ENCODE measurements around the gene ACER2.
"Not testable (repeated sequence)": the region's sequence is repeated elsewhere in the genome, so short reads cannot be mapped to it uniquely, and the experiment has no call there.

Gene ACER2

GRCh38 chr9:19409401-19410194 lies 789 bp downstream of the ACER2 start:
- DNase-seq (ENCODE audit: low read depth in 2 of 2) = no peak

DNA sequence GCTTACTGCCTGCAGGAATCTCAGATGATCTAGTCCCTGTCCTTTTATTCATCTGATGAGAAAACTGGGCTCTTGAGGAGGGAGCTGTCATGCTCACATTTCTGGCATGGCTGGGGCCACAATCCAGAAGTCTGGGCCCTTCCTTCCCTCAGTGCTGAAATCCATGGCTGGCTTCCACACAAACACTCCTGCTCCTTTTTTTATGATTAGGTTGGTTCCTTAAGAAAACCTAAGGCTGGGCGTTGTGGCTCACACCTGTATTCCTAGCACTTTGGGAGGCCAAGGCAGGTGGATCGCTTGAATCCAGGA lies 1.3 kb downstream of the ACER2 start:
- DNase-seq (ENCODE audit: low read depth in 2 of 2) = no peak

DNA sequence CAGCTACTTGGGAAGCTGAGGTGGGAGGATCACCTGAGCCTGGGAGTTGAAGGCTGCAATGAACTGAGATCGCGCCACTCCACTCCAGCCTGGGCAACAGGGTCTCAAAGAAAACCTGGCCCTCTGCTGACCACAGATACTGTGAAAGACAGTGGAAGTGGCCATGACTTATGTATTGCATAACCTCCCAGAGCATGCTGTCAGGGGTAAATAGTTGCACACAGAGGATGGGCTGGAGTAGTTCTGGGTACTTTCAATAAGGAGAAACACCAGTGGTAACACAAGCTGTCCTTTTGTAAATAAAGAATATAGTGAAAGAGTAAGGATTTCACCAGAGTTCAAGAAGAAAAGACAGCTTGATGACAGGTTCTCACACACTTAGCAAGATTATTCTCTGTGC lies 1.8 kb downstream of the ACER2 start:
- no peak for DNase-seq (ENCODE audit: low read depth in 2 of 2)

- no peak for DNase-seq (ENCODE audit: low read depth in 2 of 2)
Measured at GRCh38 chr9:19411316-19411715, 2.5 kb downstream of the ACER2 start.

DNA sequence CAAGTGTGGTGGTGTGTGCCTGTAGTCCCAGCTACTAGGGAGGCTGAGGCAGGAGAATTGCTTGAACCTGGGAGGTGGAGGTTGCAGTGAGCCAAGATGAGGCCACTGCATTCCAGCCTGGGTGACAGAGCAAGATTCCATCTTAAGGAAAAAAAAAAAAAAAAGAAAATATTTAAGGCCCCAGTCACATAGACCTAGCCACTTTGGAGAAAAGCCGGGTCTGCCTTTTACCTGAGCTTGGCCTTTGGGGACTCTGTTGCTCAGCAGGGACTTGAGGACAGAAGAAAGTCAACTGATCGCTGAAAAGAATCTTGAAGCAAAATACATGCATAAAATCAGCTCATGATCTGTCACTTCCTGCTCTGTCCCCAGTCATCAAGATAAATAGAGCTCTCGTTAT lies 4.6 kb downstream of the ACER2 start:
- not testable (repeated sequence) for DNase-seq (ENCODE audit: low read depth in 2 of 2)

- no peak for DNase-seq (ENCODE audit: low read depth in 2 of 2)
Measured at GRCh38 chr9:19416143-19416542, 7.3 kb downstream of the ACER2 start.

GRCh38 chr9:19420877-19421276 lies 12.1 kb downstream of the ACER2 start:
- no peak for DNase-seq (ENCODE audit: low read depth in 2 of 2)

DNA sequence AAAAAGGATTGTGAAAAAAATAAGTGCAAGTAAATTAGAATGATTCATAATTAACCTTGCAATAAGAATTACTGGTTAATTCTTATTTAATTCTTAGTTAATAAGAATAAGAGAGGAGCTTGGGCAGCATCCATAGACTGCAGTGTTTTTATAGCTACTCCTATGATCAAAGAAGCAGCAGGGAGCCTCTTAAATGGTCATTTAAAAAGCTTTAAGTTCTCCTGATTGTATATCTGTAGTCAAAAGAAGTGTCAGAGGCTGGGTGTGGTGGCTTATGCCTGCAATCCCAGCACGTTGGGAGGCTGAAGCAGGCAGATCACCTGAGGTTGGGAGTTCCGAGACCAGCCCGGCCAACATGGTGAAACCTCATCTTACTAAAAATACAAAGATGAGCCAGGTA lies 14.4 kb downstream of the ACER2 start:
- DNase-seq (ENCODE audit: low read depth in 2 of 2) = no peak

- no peak for DNase-seq (ENCODE audit: low read depth in 2 of 2)
Measured at GRCh38 chr9:19424176-19424779, 15.5 kb downstream of the ACER2 start.

GRCh38 chr9:19429595-19429994 lies 20.8 kb downstream of the ACER2 start:
- DNase-seq (ENCODE audit: low read depth in 2 of 2) = no peak

DNA sequence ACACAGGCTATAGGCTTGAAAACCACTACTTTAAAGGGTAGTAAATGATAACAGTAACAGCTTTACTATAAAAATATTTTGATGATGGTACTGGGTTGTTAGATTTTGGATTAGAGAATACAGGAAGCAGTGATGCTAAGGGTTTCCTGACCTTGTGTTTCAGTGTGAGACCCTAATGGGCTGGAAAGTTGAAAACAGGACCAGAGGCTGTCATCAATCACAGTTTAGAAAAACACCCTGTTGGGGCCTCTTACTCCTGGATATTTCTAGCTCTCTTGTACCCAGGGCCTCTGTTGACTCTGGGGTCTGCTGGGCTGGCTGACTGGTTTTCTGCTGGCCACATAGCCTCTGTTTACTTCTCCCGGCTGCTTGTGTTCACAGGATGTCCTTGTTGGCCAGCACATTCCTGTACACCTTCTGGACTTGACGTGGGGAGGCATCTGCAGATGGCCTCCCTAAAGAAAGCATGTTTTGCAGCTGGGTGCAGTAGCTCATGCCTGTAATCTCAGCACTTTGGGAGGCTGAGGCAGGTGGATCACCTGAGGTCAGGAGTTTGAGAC lies 21.5 kb downstream of the ACER2 start:
- no peak for DNase-seq (ENCODE audit: low read depth in 2 of 2)

- no peak for DNase-seq (ENCODE audit: low read depth in 2 of 2)
Measured at GRCh38 chr9:19431361-19432171, 22.8 kb downstream of the ACER2 start.

GRCh38 chr9:19432473-19432872 lies 23.7 kb downstream of the ACER2 start:
- no peak for DNase-seq (ENCODE audit: low read depth in 2 of 2)

GRCh38 chr9:19433729-19434128 lies 24.9 kb downstream of the ACER2 start:
- not testable (repeated sequence) for DNase-seq (ENCODE audit: low read depth in 2 of 2)

GRCh38 chr9:19440376-19440775 lies 31.6 kb downstream of the ACER2 start:
- no peak for DNase-seq (ENCODE audit: low read depth in 2 of 2)

DNA sequence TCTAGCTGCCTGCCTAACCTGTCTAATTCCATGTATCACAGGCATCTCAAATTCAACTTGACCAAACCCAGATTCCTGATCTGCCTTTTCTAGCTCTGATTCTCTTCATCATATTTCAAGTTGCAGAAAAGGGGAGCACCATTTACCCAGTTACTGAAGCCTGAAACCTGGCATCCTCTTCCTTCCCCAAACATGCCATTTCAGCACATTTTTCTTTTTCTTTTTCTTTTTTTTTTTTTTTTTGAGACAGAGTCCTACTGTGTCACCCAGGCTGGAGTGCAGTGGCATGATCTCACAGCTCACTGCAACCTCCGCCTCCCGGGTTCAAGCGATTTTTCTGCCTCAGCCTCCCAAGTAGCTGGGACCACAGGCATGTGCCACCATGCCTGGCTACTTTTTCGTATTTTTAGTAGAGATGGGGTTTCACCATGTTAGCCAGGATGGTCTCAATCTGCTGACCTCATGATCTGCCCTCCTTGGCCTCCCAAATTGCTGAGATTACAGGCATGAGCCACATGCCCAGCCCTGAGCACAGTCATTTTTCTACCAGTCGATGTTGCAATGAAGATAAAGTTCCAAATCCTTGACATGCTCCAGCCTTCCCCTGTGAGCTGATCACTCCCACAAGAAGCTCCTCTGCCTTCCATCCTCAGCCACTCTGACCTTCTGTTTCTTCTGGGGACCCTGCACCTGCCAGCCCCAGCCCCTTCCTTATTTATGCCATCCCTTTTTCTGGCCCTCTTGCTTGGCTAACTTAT lies 32.2 kb downstream of the ACER2 start:
- no peak for DNase-seq (ENCODE audit: low read depth in 2 of 2)

- no peak for DNase-seq (ENCODE audit: low read depth in 2 of 2)
Measured at GRCh38 chr9:19441730-19442129, 32.9 kb downstream of the ACER2 start.

DNA sequence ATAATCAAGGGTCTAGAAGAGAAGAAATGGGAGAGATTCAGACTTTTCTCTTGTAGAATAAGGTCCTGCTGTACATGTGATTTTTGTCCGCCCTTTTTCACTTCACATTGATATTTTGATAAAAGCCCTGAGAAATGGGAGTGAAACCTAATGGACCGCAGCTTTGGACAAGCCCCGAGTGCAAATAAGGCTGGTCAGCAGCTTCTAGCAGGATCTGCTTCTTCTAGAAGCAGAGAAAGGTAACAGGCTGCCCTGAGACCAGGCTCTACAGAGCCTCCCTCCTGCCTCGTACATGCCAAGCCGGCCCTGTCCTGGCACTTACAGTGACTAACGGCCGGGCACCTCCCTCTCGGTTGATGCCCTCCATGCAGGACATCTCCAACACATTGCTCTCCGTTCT lies 33.4 kb downstream of the ACER2 start:
- DNase-seq (ENCODE audit: low read depth in 2 of 2) = no peak

GRCh38 chr9:19445452-19445851 lies 36.6 kb downstream of the ACER2 start:
- no peak for DNase-seq (ENCODE audit: low read depth in 2 of 2)

DNA sequence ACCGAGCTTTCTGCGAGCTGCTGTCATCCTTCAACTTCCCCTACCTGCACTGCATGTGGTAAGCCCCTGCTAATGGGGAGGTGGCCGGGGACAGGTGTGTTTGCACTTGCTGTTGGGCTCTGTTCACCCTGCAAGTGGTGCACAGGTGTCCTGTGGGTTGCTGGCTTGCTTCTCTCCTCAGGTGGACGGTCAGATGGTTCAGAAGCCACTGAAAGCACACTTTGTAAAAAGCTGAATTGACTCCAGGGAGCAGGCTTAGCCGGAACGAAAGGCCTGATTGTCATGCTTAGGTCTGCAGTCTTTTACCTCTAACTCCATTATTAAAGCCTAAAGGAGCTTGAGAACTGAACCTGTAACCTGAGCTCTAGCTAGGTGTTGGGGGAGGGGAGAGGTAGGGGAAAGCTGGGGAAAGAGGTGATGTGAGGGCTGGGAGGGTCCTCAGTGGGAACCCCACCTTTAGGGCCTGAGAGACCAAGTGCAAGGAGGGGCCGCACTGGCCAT lies 37.6 kb downstream of the ACER2 start:
- DNase-seq (ENCODE audit: low read depth in 2 of 2) = no peak

GRCh38 chr9:19451240-19452087 lies 42.7 kb downstream of the ACER2 start:
- DNase-seq (ENCODE audit: low read depth in 2 of 2) = no peak

Measured in stimulated activated CD8-positive, alpha-beta memory T cell treated with anti-CD3 and anti-CD28 coated beads, Interleukin-2, amount 100 ng/mL, for 1 hour (primary cell).